Measurements from ENCODE around the gene EHD1.

- TF ChIP-seq CTCF (IDR thresholded peaks at IDR 0.05) (no peak), POLR2A (IDR thresholded peaks at IDR 0.05) (no peak), POLR2AphosphoS5 (IDR thresholded peaks at IDR 0.05) (no peak)
Measured at GRCh38 chr11:64804346-64805210, 73.8 kb downstream of the EHD1 start.
